CD4-positive, CD25-positive, alpha-beta regulatory T cell (primary cell): ENCODE data around the gene PRKCE. TPM values are rescaled to one million over a fixed set of nuclear protein-coding genes. Genes with fewer than 3 reads are reported as not detected.

Source experiments
- ATAC-seq, 2 donors: fragments of 150-1000 bp; cut with Tn5 transposase; one replicate each; pipeline ENCODE4 v1.10.0; 2021; ENCODE audit warnings: low read depth in 2 of 2, moderate number of reproducible peaks in 2 of 2, moderate library complexity in 1 of 2
- DNase-seq, 3 donors: peaks; one replicate each; pipeline versions ENCODE4 v3.0.0 to v3.0.0-alpha.2; 2012 to 2022; ENCODE audit warnings: mixed read lengths in 1 of 3
- H3K27ac ChIP-seq: one replicate; pipeline ENCODE4 v1.7.0; 2013; ENCODE audit warnings: mild to moderate bottlenecking, low read length; ENCODE audit not compliant: insufficient read depth, poor library complexity, severe bottlenecking
- H3K27me3 ChIP-seq: one replicate; pipeline ENCODE4 v1.7.0; 2013; ENCODE audit warnings: low read length; ENCODE audit not compliant: control insufficient read depth, insufficient read depth
- H3K36me3 ChIP-seq: one replicate; pipeline ENCODE4 v1.7.0; 2013; ENCODE audit warnings: mild to moderate bottlenecking, low read length, moderate library complexity; ENCODE audit not compliant: control insufficient read depth, insufficient read depth
- H3K4me1 ChIP-seq: 2 replicates; pipeline ENCODE4 v1.7.0; 2013; ENCODE audit warnings: mild to moderate bottlenecking, low read length; ENCODE audit not compliant: insufficient read depth, control insufficient read depth, poor library complexity, severe bottlenecking
- H3K4me3 ChIP-seq: one replicate; pipeline ENCODE4 v1.7.0; 2013; ENCODE audit warnings: low read depth, mild to moderate bottlenecking, low read length, moderate library complexity
- H3K9me3 ChIP-seq, 2 experiments: 1 replicate in 1 of 2; 2 replicates in 1 of 2; pipeline ENCODE4 v1.7.0; 2013; ENCODE audit warnings: low read length in 2 of 2, mild to moderate bottlenecking in 1 of 2, moderate library complexity in 1 of 2; ENCODE audit not compliant: control insufficient read depth in 2 of 2
- H3K27ac Mint-ChIP-seq, 3 donors: one replicate each; pipeline ENCODE4 v1.8.0; 2020 to 2022; ENCODE audit warnings: mild to moderate bottlenecking in 3 of 3, mixed read lengths in 3 of 3, moderate library complexity in 2 of 3
- H3K27me3 Mint-ChIP-seq: one replicate; pipeline ENCODE4 v1.8.0; 2022; ENCODE audit warnings: mild to moderate bottlenecking, mixed read lengths
- H3K36me3 Mint-ChIP-seq: one replicate; pipeline ENCODE4 v1.8.0; 2020; ENCODE audit warnings: mixed read lengths
- H3K4me1 Mint-ChIP-seq, 4 donors: one replicate each; pipeline ENCODE4 v1.8.0; 2020 to 2022; ENCODE audit warnings: mixed read lengths in 4 of 4, mild to moderate bottlenecking in 1 of 4
- H3K4me3 Mint-ChIP-seq, 4 donors: one replicate each; pipeline ENCODE4 v1.8.0; 2020 to 2022; ENCODE audit warnings: mild to moderate bottlenecking in 4 of 4, mixed read lengths in 4 of 4, moderate library complexity in 3 of 4
- H3K9me3 Mint-ChIP-seq, 7 donors: one replicate each; pipeline ENCODE4 v1.8.0; 2020 to 2022; ENCODE audit warnings: mixed read lengths in 7 of 7, mild to moderate bottlenecking in 3 of 7, moderate library complexity in 2 of 7
- polyA plus RNA-seq, 4 donors: library from polyadenylated mRNA; unstranded; fragments of 300-500 nt; fragmentation: Illumina TruSeq; gene quantifications; one replicate each; pipeline ENCODE4 v1.2.3, GENCODE V29; 2021
- total RNA-seq: library from RNA; stranded (reverse); gene quantifications from one replicate; pipeline ENCODE4 v1.2.3, GENCODE V29; 2022

PRKCE gene
- total and polyA plus RNA-seq, 5 donors from 2014 or later: 0.78 to 16.5 (median 1.3) TPM

- Histone ChIP-seq H3K4me1 (no peaks in the 10 kb centered on the region), H3K9me3 (no peaks in the 10 kb centered on the region), H3K27me3 (no peaks in the 10 kb centered on the region), H3K4me3 (no peak overlapping the region), H3K27ac (no peak overlapping the region), H3K36me3 (no peaks in the 10 kb centered on the region)
- H3K9me3 Mint-ChIP-seq: no peaks in the 10 kb centered on the region
- no peak overlapping the region for H3K27ac Mint-ChIP-seq
- ATAC-seq (no peak), DNase-seq (no peak)
- no peak overlapping the region for H3K4me3 Mint-ChIP-seq
- H3K27me3 Mint-ChIP-seq: no peaks in the 10 kb centered on the region
- no peaks in the 10 kb centered on the region for H3K4me1 Mint-ChIP-seq
- H3K36me3 Mint-ChIP-seq: peaks cover 9% of the 10 kb centered on the region
Measured at GRCh38 chr2:46025676-46026075, 374.2 kb downstream of the PRKCE start.

GRCh38 chr2:46026431-46026830 lies 375.0 kb downstream of the PRKCE start:
- H3K27ac ChIP-seq: no peak overlapping the region

GRCh38 chr2:46029332-46029811 lies 377.9 kb downstream of the PRKCE start:
- ATAC-seq: no peak
- Mint-ChIP-seq H3K4me1 (no peaks in the 10 kb centered on the region), H3K36me3 (peaks cover 7% of the 10 kb centered on the region), H3K27ac (no peak overlapping the region), H3K4me3 (no peak overlapping the region), H3K27me3 (no peaks in the 10 kb centered on the region), H3K9me3 (no peaks in the 10 kb centered on the region)
- H3K9me3 ChIP-seq: no peaks in the 10 kb centered on the region
- DNase-seq: no peak
- H3K27me3 ChIP-seq: no peaks in the 10 kb centered on the region
- no peaks in the 10 kb centered on the region for H3K36me3 ChIP-seq
- no peak overlapping the region for H3K4me3 ChIP-seq
- no peak overlapping the region for H3K27ac ChIP-seq
- H3K4me1 ChIP-seq: no peaks in the 10 kb centered on the region

More at GRCh38 chr2:46026431-46026830, 375.0 kb downstream of the PRKCE start:
- Histone ChIP-seq H3K27me3 (no peaks in the 10 kb centered on the region), H3K4me1 (no peaks in the 10 kb centered on the region), H3K4me3 (no peak overlapping the region), H3K9me3 (no peaks in the 10 kb centered on the region), H3K36me3 (no peaks in the 10 kb centered on the region)
- Mint-ChIP-seq H3K27ac (no peak overlapping the region), H3K36me3 (peaks cover 7% of the 10 kb centered on the region), H3K9me3 (no peaks in the 10 kb centered on the region), H3K4me3 (no peak overlapping the region), H3K27me3 (no peaks in the 10 kb centered on the region), H3K4me1 (no peaks in the 10 kb centered on the region)
- DNase-seq: no peak
- no peak for ATAC-seq

GRCh38 chr2:46030330-46030729 lies 378.9 kb downstream of the PRKCE start:
- no peaks in the 10 kb centered on the region for H3K9me3 ChIP-seq
- H3K27me3 ChIP-seq: no peaks in the 10 kb centered on the region
- no peak overlapping the region for H3K27ac ChIP-seq
- DNase-seq: no peak
- no peaks in the 10 kb centered on the region for H3K4me1 Mint-ChIP-seq
- no peak for ATAC-seq
- no peak overlapping the region for H3K4me3 ChIP-seq
- no peaks in the 10 kb centered on the region for H3K27me3 Mint-ChIP-seq
- no peak overlapping the region for H3K4me3 Mint-ChIP-seq
- H3K4me1 ChIP-seq: no peaks in the 10 kb centered on the region
- H3K27ac Mint-ChIP-seq: no peak overlapping the region
- H3K36me3 ChIP-seq: no peaks in the 10 kb centered on the region
- H3K36me3 Mint-ChIP-seq: peaks cover 7% of the 10 kb centered on the region
- no peaks in the 10 kb centered on the region for H3K9me3 Mint-ChIP-seq

GRCh38 chr2:46032161-46032813 lies 380.8 kb downstream of the PRKCE start:
- Mint-ChIP-seq H3K27me3 (no peaks in the 10 kb centered on the region), H3K9me3 (no peaks in the 10 kb centered on the region), H3K4me1 (no peaks in the 10 kb centered on the region), H3K27ac (no peak overlapping the region), H3K4me3 (peak overlapping the region in 1 of 4 donors; percentile 30), H3K36me3 (peaks cover 7% of the 10 kb centered on the region)
- Histone ChIP-seq H3K9me3 (no peaks in the 10 kb centered on the region), H3K4me1 (no peaks in the 10 kb centered on the region), H3K27me3 (no peaks in the 10 kb centered on the region), H3K4me3 (no peak overlapping the region), H3K36me3 (no peaks in the 10 kb centered on the region), H3K27ac (no peak overlapping the region)
- no peak for DNase-seq
- ATAC-seq: no peak

- Mint-ChIP-seq H3K36me3 (peaks cover 7% of the 10 kb centered on the region), H3K4me3 (peak overlapping the region in 1 of 4 donors; percentile 52), H3K27me3 (no peaks in the 10 kb centered on the region), H3K9me3 (no peaks in the 10 kb centered on the region), H3K4me1 (no peaks in the 10 kb centered on the region), H3K27ac (no peak overlapping the region)
- no peaks in the 10 kb centered on the region for H3K4me1 ChIP-seq
- ATAC-seq: no peak
- peak in 1 of 3 donors; percentile 45 for DNase-seq
- H3K4me3 ChIP-seq: no peak overlapping the region
- no peaks in the 10 kb centered on the region for H3K27me3 ChIP-seq
- H3K27ac ChIP-seq: no peak overlapping the region
- H3K36me3 ChIP-seq: no peaks in the 10 kb centered on the region
- no peaks in the 10 kb centered on the region for H3K9me3 ChIP-seq
Measured at GRCh38 chr2:46032996-46033395, 381.5 kb downstream of the PRKCE start.

- Mint-ChIP-seq H3K36me3 (peaks cover 4% of the 10 kb centered on the region), H3K4me1 (no peaks in the 10 kb centered on the region), H3K27ac (no peak overlapping the region), H3K9me3 (no peaks in the 10 kb centered on the region), H3K27me3 (no peaks in the 10 kb centered on the region), H3K4me3 (no peak overlapping the region)
- no peaks in the 10 kb centered on the region for H3K4me1 ChIP-seq
- no peak for ATAC-seq
- H3K27ac ChIP-seq: no peak overlapping the region
- no peak for DNase-seq
- no peaks in the 10 kb centered on the region for H3K27me3 ChIP-seq
- H3K9me3 ChIP-seq: no peaks in the 10 kb centered on the region
- no peaks in the 10 kb centered on the region for H3K36me3 ChIP-seq
- no peak overlapping the region for H3K4me3 ChIP-seq
Measured at GRCh38 chr2:46034535-46034934, 383.1 kb downstream of the PRKCE start.

GRCh38 chr2:46036929-46037328 lies 385.5 kb downstream of the PRKCE start:
- no peak overlapping the region for H3K27ac ChIP-seq
- ATAC-seq: no peak
- H3K4me3 Mint-ChIP-seq: no peak overlapping the region

More at GRCh38 chr2:46036929-46037328, 385.5 kb downstream of the PRKCE start:
- Mint-ChIP-seq H3K27me3 (no peaks in the 10 kb centered on the region), H3K36me3 (no peaks in the 10 kb centered on the region), H3K9me3 (no peaks in the 10 kb centered on the region), H3K4me1 (no peaks in the 10 kb centered on the region), H3K27ac (no peak overlapping the region)
- Histone ChIP-seq H3K36me3 (no peaks in the 10 kb centered on the region), H3K27me3 (no peaks in the 10 kb centered on the region), H3K9me3 (no peaks in the 10 kb centered on the region), H3K4me1 (no peaks in the 10 kb centered on the region), H3K4me3 (no peak overlapping the region)
- DNase-seq: no peak
